Activated CD8-positive, alpha-beta memory T cell treated with anti-CD3 and anti-CD28 coated beads, Interleukin-2, amount 50 U/mL, for 48 hours (primary cell): ENCODE data around the gene CETP.

Experiments
- DNase-seq: peaks from one replicate; pipeline ENCODE4 v3.0.0-alpha.2; 2020

CETP gene, protein sequence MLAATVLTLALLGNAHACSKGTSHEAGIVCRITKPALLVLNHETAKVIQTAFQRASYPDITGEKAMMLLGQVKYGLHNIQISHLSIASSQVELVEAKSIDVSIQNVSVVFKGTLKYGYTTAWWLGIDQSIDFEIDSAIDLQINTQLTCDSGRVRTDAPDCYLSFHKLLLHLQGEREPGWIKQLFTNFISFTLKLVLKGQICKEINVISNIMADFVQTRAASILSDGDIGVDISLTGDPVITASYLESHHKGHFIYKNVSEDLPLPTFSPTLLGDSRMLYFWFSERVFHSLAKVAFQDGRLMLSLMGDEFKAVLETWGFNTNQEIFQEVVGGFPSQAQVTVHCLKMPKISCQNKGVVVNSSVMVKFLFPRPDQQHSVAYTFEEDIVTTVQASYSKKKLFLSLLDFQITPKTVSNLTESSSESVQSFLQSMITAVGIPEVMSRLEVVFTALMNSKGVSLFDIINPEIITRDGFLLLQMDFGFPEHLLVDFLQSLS

DNA sequence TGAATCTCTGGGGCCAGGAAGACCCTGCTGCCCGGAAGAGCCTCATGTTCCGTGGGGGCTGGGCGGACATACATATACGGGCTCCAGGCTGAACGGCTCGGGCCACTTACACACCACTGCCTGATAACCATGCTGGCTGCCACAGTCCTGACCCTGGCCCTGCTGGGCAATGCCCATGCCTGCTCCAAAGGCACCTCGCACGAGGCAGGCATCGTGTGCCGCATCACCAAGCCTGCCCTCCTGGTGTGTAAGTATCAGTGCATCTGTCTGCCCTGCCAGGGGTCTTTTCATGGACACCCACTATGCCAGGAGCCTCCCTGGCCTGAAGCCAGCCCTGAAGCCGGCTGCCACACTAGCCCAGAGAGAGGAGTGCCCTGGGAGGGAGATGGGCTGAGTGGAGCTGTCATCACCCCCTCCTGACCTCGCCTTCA is at the start of gene CETP:
Gene CETP, plus strand, starts transcription at position 100 of the 431 bp plus-strand sequence. Its CDS starts 30 bp downstream, at position 130.
- DNase-seq, result no peak

- no peak for DNase-seq
Observed at GRCh38 chr16:56912746-56913708, 48.7 kb upstream of the CETP start.

DNA sequence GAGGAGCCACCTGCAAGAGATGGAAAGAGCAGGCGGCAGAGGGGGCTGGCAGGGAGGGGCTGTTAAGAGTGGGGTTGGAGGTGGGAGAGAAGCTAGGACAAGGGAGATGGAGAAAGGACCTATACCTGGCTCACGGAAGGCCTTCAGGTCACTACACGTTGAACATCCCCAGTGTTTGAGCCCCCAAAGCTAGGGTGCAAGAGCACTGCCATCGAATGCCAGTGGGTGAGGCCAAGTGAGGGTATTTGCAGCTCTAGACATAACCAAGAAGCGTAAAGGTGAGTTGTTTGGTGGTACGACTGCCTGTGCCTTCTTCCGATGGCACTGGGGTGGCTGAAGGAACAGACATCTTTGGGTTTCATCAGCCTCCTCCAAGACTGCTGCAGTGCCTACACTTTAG is 46.9 kb upstream of the CETP start:
- DNase-seq, result no peak

DNA sequence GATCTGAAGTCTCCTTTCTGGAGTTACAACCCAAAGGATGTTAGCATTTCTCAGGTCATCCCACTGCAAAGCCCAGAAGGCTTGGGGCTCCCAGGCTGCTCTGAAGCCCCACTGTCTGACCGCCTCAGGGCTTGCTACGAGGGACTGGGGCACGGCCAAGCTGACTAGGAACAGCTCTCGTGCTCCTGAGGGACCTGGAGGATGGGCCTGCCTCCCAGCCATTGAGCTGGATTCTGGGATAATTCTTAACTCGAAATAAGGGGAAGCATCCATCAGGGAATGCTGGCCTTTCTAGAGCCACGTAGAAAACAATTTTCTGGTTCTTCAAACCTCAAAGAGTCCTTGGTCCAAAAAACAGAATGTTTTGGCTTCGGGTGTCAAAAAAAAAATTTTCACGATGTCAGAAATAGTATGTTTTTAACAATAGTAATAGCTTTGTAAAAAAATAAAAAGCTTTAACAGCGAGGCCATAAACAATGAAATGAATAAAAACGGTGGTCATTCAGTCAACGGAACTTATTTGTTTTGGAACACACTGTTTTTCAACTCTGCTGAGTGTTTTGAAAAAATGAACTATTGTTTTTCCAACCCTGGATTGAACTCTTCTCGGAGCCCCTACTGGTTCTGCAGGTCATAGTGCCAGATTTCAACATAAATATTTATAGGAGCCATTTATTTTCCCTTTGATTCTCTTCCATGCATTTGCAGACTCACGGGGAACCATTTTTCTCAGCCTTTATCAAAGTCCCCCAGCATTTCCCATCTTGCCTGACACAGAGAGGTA is 46.2 kb upstream of the CETP start:
- DNase-seq, result no peak

- DNase-seq, result no peak
Observed at GRCh38 chr16:56916571-56917403, 45.0 kb upstream of the CETP start.

DNA sequence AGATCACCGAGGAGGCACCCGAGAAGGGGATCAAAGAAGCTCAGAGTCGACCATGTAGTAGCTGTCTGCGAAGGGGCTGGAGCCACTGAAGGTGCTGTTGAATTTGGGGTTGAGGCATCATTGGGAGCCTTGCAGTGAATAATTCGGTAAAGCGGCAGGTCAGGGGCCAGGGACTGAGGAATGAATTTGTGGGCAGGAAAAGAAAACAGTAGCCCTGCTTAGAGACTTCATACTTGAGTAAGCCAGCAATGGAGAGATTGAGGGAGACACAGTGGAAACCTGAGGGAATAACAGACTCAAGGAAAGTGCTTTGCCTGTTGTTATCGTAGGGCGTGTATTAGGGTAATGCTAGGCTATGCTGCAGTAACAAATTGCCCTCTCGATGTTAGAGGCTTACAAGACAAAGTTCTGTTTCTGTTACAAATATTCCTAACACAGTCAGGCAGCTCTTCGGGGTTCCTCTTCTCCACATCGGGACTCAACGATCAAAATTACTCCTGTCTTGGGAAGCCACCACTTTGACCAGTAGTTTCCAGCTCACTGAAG is 43.2 kb upstream of the CETP start:
- DNase-seq, result no peak

- DNase-seq, result no peak
Observed at GRCh38 chr16:56919099-56919800, 42.5 kb upstream of the CETP start.

DNA sequence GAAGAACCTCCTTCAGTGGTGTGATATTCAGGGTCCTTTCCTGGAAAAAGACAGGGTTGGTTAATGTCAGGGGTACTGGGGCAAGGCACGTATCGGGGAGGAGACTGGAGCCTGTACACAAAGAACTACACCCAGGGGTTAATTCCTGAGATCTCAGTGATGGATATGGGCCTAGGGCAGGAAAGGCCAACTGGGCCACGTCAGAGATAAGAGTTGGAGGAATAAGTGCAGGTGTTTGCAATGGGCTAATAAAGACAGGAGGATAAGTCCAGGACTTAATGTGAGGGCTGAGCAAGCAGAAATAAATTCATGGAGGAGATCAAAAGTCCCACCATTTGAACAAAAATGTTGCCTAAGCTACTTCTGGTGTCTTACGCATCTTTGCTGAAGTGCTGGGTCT is 40.2 kb upstream of the CETP start:
- DNase-seq, result no peak

GRCh38 chr16:56923481-56924091 is 38.2 kb upstream of the CETP start:
- DNase-seq, result no peak

GRCh38 chr16:56927471-56927870 is 34.3 kb upstream of the CETP start:
- no peak for DNase-seq

- DNase-seq, result no peak
Observed at GRCh38 chr16:56929639-56930038, 32.1 kb upstream of the CETP start.

DNA sequence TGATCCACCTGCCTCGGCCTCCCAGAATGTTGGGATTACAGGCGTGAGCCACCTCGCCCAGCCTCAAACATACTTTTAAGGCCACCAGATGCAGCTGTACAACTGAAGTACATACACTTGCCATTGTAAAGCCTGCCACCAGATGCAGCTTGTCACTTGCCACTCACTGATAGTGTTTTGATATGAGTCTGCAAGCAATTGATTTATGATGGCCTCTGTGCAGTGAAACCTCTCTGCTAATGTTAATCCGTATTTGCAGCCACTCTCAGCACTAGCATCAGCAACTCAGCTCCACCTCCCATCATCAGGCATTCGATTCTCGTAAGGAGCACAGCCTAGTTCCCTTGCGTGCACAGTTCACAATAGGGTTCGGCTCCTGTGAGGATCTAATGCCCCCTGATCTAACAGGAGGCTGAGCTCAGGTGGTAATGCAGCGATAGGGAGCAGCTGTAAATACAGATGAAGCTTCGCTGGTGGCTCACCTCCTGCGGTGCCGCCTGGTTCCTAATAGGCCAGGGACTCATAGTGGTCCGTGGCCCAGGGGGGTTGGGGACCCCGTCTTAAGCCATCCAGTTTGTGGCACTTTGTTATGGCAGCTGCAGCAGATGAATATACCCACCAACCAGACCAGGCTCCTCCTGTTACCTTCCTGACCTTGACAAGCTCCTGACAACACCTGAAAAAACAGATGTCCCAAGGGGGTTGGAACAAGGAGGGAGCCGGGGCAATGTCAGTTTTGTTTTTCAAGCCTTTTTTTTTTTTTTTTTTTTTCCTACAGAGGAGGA is 31.1 kb upstream of the CETP start:
- no peak for DNase-seq

- no peak for DNase-seq
Observed at GRCh38 chr16:56931271-56931891, 30.4 kb upstream of the CETP start.

- DNase-seq, result peak; percentile 100
Observed at GRCh38 chr16:56931892-56932720, 29.6 kb upstream of the CETP start, which contains the start of gene HERPUD1. Gene HERPUD1 (plus strand): TSS chr16:56932142. CDS start chr16:56932245, 103 bp downstream.

DNA sequence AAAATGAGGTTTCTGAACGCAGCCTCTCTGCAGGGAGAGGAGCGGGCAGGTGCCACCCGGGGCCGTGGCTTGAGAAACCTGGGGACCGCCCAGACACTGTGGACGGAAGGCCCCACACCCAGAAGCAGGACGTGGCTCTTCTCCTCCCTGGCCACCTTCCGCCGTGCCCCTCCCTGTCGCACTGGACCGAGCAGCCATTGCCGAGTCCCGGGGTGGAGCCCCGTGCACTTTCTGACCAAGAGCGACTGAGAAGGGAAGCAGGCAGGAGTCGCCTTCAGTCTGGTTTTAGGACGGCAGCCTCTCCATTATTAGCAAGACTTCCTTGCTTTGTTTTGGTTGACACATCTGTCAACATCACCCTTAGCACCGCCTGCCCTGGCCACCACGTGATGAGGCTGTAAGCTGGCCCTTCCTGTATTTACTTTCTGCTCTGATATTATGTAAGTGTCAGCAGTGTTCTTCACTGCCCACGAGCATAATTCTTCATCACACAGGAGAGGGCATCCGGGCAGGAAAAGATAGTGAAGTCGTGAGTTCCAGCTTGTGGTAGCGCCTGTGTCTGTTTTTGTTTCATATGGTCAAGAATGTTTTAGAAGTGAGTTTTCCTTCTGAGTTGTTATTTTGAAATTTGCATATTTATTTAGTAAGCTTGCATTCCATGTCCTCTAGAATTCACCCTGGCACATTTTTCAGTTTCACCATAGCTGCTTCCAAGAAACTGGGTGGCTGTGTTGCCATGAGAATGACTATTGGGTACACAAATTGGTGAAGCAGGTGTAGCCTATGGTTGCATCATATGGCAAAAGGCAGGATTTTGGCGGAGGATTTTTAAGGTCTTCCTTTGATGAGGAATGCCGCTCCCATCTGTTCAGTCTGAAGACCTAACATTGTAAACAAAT is 28.8 kb upstream of the CETP start:
- DNase-seq, result peak; percentile 79

DNA sequence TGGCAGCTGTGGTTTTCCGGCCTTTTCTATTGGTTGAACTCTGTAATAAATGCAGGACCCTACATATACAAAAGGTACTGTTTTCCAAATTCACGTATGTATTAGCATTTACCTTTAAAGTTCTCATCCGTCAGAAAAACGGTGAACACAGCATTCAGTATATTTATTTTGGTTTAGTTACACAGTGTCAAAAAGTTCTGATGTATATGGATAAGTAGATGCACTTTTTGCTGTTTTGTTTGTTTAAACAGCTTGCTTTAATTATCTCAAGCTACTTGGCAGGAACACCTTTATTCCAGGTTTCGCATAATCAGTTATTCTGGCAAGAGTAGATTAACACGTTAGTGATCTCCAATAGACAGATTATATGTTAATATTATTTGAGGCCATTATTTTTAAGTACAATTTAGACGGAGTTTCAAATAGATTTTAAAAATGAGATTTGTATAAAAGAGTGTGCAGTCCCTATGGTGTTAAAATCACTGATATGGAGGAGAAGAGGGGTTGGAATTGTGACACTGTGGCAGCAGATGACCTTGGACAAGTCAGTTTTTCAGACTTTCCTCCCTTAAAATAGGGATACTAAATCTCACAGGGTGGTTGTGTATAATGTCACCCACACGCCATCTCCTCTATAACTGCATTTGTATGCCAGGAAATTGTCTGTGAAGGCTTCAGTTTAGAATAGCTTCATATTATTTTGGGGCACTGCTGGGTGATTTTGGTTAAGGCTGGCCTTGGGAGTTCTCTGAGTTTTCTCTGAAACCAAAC is 27.7 kb upstream of the CETP start:
- DNase-seq, result no peak
